HL-60 (cell line): ENCODE data around the gene HOXA11.

Source experiments
- DNase-seq, 2 experiments: peaks; one replicate each; pipeline ENCODE4 v3.0.0-alpha.2; 2010 to 2020; ENCODE audit warnings: low read depth in 1 of 2, low spot score in 1 of 2
- H3K27ac ChIP-seq: fragments of 250-450 bp; sonication (Bioruptor Pico); replicated peaks from 2 replicates; pipeline ENCODE4 v1.5.1; 2020; ENCODE audit warnings: mild to moderate bottlenecking, moderate library complexity
- H3K27me3 ChIP-seq: fragments of 250-450 bp; sonication (Bioruptor Pico); 2 replicates; pipeline ENCODE4 v1.5.1; 2021; ENCODE audit warnings: mild to moderate bottlenecking, moderate library complexity; ENCODE audit not compliant: insufficient read depth, poor library complexity, severe bottlenecking
- H3K4me3 ChIP-seq: replicated peaks from 2 replicates; pipeline ENCODE4 v1.5.1; 2011; ENCODE audit warnings: mild to moderate bottlenecking, control low read depth, low read length; ENCODE audit not compliant: insufficient read depth
- CTCF ChIP-seq: IDR thresholded peaks from one replicate; pipeline ENCODE4 v1.5.1; 2011; ENCODE audit warnings: low read length, control low read depth, inconsistent platforms; ENCODE audit not compliant: insufficient read depth
- GABPA ChIP-seq: IDR thresholded peaks from 2 replicates; pipeline ENCODE4 v1.6.1; 2012; ENCODE audit warnings: low read depth
- POLR2AphosphoS5 ChIP-seq: IDR thresholded peaks from 2 replicates; pipeline ENCODE4 v1.6.1; 2012; ENCODE audit warnings: low read depth
- REST ChIP-seq: IDR thresholded peaks from 2 replicates; pipeline ENCODE4 v1.6.1; 2012; ENCODE audit warnings: low read depth; ENCODE audit not compliant: insufficient replicate concordance
- SPI1 ChIP-seq: IDR thresholded peaks from 2 replicates; pipeline ENCODE4 v1.6.1; 2012; ENCODE audit warnings: low read depth, mild to moderate bottlenecking, borderline replicate concordance

HOXA11 gene

GRCh38 chr7:27211084-27211446 is 26.0 kb upstream of the HOXA11 start:
- Histone ChIP-seq H3K27ac (no peak overlapping the region), H3K27me3 (peaks cover 56% of the 10 kb centered on the region), H3K4me3 (no peak overlapping the region)
- DNase-seq: no peak
- TF ChIP-seq REST (no peak), SPI1 (no peak), POLR2AphosphoS5 (no peak), GABPA (no peak), CTCF (no peak)

GRCh38 chr7:27210441-27211083 is 25.5 kb upstream of the HOXA11 start:
- peaks cover 61% of the 10 kb centered on the region for H3K27me3 ChIP-seq
- no peak for TF ChIP-seq REST
- TF ChIP-seq POLR2AphosphoS5: no peak
- peak; percentile 64 for TF ChIP-seq CTCF
- no peak overlapping the region for H3K4me3 ChIP-seq
- H3K27ac ChIP-seq: no peak overlapping the region
- peak in 1 of 2 experiments; percentile 30 for DNase-seq

GRCh38 chr7:27209933-27210440 is 25.0 kb upstream of the HOXA11 start:
- Histone ChIP-seq H3K27ac (no peak overlapping the region), H3K4me3 (no peak overlapping the region), H3K27me3 (peaks cover 67% of the 10 kb centered on the region)
- DNase-seq: no peak
- TF ChIP-seq SPI1 (no peak), POLR2AphosphoS5 (no peak), REST (no peak), GABPA (no peak), CTCF (no peak)
